ENCODE results near the gene HSP90AA1. TPM values are rescaled to one million over a fixed set of nuclear protein-coding genes. Genes with fewer than 3 reads are reported as not detected.

Gene HSP90AA1
- total and polyA plus RNA-seq, 2 donors (not counting 1 experiment from before 2014, with no cell fraction given), result 190 to 222 TPM

DNA sequence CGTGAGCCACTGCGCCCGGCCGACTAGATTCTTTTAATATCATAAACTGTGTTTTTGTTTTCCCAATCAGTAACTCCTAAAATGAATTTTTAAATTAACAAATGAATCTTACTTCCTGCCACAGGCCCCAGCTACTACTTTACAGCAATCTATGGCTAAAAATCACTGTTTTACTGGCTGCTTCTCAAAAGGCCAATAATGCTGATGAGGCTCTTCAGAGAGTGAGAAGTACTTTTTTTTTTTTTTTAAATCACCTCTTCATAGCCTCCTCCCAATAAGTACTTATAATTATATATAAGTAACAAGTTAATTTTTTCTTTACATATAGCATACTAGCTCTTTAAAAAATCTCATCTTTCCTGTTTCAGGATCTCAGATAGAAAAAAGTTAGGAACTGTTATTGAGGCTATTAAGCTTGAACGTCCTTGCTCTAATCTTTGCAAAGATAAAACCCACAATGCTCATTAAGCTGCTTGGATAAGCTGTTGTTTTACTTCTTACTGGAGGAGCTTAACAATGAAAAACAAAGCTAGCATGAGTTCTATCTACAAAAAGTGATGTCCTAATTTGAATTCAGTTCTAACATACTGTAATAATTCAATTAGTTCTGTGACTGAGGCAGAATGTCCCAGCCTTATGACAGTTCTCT is 40.1 kb upstream of the HSP90AA1 start:
- no peaks in the 10 kb centered on the region for H3K27me3 ChIP-seq (replicated peaks in 1 of 4; ENCODE audit: control extremely low read depth in 1 of 4, control insufficient read depth in 3 of 4, insufficient read depth in 4 of 4, low read length in 3 of 4)
- H3K9me3 Mint-ChIP-seq (ENCODE audit: insufficient read depth), result no peaks in the 10 kb centered on the region
- no peak for DNase-seq
- H3K9ac ChIP-seq (ENCODE audit: low read length), result no peak overlapping the region
- no peak overlapping the region for H2AFZ ChIP-seq (ENCODE audit: insufficient read depth, low read depth, low read length, poor library complexity, severe bottlenecking)
- H3K36me3 ChIP-seq (replicated peaks in 1 of 2; ENCODE audit: control extremely low read depth in 1 of 2, control insufficient read depth in 1 of 2, extremely low read depth in 1 of 2, insufficient read depth in 2 of 2, low read length in 1 of 2), result no peaks in the 10 kb centered on the region
- no peak overlapping the region for H3K27ac ChIP-seq (ENCODE audit: low read length in 2 of 2)
- H3K4me2 ChIP-seq (replicated peaks; ENCODE audit: low read depth, low read length, poor library complexity, severe bottlenecking), result no peak overlapping the region
- no peaks in the 10 kb centered on the region for H3K4me1 Mint-ChIP-seq
- H3K4me1 ChIP-seq (ENCODE audit: control insufficient read depth in 2 of 2, insufficient read depth in 2 of 2, low read length in 2 of 2), result no peaks in the 10 kb centered on the region
- no peak for ATAC-seq (ENCODE audit: low read depth)
- no peaks in the 10 kb centered on the region for H4K20me1 ChIP-seq (ENCODE audit: control insufficient read depth, insufficient read depth, low read length, poor library complexity, severe bottlenecking)
- no peak overlapping the region for H3K27ac Mint-ChIP-seq
- CTCF ChIA-PET, result no interaction called here
- intact Hi-C loops (cut with micrococcal nuclease), result no loop called here
- WGBS (ENCODE audit: insufficient coverage), result 84% methylated on average over 4 of the region's 5 CpGs
- TF ChIP-seq EZH2 (IDR thresholded peaks at IDR 0.05; ENCODE audit: borderline replicate concordance, insufficient read depth, low read depth, low read length, poor library complexity, severe bottlenecking), result no peak
- TF ChIP-seq CTCF (IDR thresholded peaks at IDR 0.05), result no peak
- no peak overlapping the region for H3K4me3 ChIP-seq (ENCODE audit: control extremely low read depth in 1 of 5, extremely low read depth in 1 of 5, insufficient read depth in 1 of 5, low read depth in 2 of 5, low read length in 4 of 5)
- no peak overlapping the region for H3K4me3 Mint-ChIP-seq
- no peaks in the 10 kb centered on the region for H3K27me3 Mint-ChIP-seq
- POLR2A ChIA-PET, result no interaction called here
- no peaks in the 10 kb centered on the region for H3K9me3 ChIP-seq (ENCODE audit: control extremely low read depth in 1 of 3, control insufficient read depth in 2 of 3, insufficient read depth in 1 of 3, low read length in 2 of 3)
- H3K79me2 ChIP-seq (ENCODE audit: control insufficient read depth, insufficient read depth, low read length), result no peaks in the 10 kb centered on the region

- ChIA-PET POLR2A (no interaction called here), CTCF (no interaction called here)
- TF ChIP-seq CTCF (IDR thresholded peaks at IDR 0.05) (no peak), EZH2 (IDR thresholded peaks at IDR 0.05; ENCODE audit: borderline replicate concordance, insufficient read depth, low read depth, low read length, poor library complexity, severe bottlenecking) (no peak)
- no peak overlapping the region for H2AFZ ChIP-seq (ENCODE audit: insufficient read depth, low read depth, low read length, poor library complexity, severe bottlenecking)
- no peaks in the 10 kb centered on the region for H4K20me1 ChIP-seq (ENCODE audit: control insufficient read depth, insufficient read depth, low read length, poor library complexity, severe bottlenecking)
- H3K4me2 ChIP-seq (replicated peaks; ENCODE audit: low read depth, low read length, poor library complexity, severe bottlenecking), result no peak overlapping the region
- H3K36me3 ChIP-seq (replicated peaks in 1 of 2; ENCODE audit: control extremely low read depth in 1 of 2, control insufficient read depth in 1 of 2, extremely low read depth in 1 of 2, insufficient read depth in 2 of 2, low read length in 1 of 2), result no peaks in the 10 kb centered on the region
- no peak overlapping the region for H3K27ac ChIP-seq (ENCODE audit: low read length in 2 of 2)
- no peak overlapping the region for H3K4me3 Mint-ChIP-seq
- H3K27ac Mint-ChIP-seq, result no peak overlapping the region
- H3K9ac ChIP-seq (ENCODE audit: low read length), result no peak overlapping the region
- no peaks in the 10 kb centered on the region for H3K27me3 Mint-ChIP-seq
- H3K79me2 ChIP-seq (ENCODE audit: control insufficient read depth, insufficient read depth, low read length), result no peaks in the 10 kb centered on the region
- no peaks in the 10 kb centered on the region for H3K9me3 ChIP-seq (ENCODE audit: control extremely low read depth in 1 of 3, control insufficient read depth in 2 of 3, insufficient read depth in 1 of 3, low read length in 2 of 3)
- intact Hi-C loops (cut with micrococcal nuclease), result no loop called here
- no CpG with 5 or more reads among the region's 5 CpGs for WGBS (ENCODE audit: insufficient coverage)
- H3K9me3 Mint-ChIP-seq (ENCODE audit: insufficient read depth), result no peaks in the 10 kb centered on the region
- H3K4me1 Mint-ChIP-seq, result no peaks in the 10 kb centered on the region
- H3K4me3 ChIP-seq (ENCODE audit: control extremely low read depth in 1 of 5, extremely low read depth in 1 of 5, insufficient read depth in 1 of 5, low read depth in 2 of 5, low read length in 4 of 5), result no peak overlapping the region
- DNase-seq, result no peak
- no peaks in the 10 kb centered on the region for H3K27me3 ChIP-seq (replicated peaks in 1 of 4; ENCODE audit: control extremely low read depth in 1 of 4, control insufficient read depth in 3 of 4, insufficient read depth in 4 of 4, low read length in 3 of 4)
- no peaks in the 10 kb centered on the region for H3K4me1 ChIP-seq (ENCODE audit: control insufficient read depth in 2 of 2, insufficient read depth in 2 of 2, low read length in 2 of 2)
- no peak for ATAC-seq (ENCODE audit: low read depth)
These were observed 38.7 kb upstream of the HSP90AA1 start for GRCh38 chr14:102125546-102125945.

Data from B cell (primary cell).